HG02943 (cell line): ENCODE results near the gene QRFP.

ENCODE experiments used
- ATAC-seq: cut with Tn5 transposase; IDR thresholded peaks from one replicate; pipeline ENCODE4 v1.9.1; 2021; ENCODE audit warnings: mild to moderate bottlenecking, low read depth, moderate library complexity; ENCODE audit not compliant: unreplicated experiment

The QRFP gene

GRCh38 chr9:130878295-130878694 is 18.3 kb downstream of the QRFP start:
- ATAC-seq, result no peak

DNA sequence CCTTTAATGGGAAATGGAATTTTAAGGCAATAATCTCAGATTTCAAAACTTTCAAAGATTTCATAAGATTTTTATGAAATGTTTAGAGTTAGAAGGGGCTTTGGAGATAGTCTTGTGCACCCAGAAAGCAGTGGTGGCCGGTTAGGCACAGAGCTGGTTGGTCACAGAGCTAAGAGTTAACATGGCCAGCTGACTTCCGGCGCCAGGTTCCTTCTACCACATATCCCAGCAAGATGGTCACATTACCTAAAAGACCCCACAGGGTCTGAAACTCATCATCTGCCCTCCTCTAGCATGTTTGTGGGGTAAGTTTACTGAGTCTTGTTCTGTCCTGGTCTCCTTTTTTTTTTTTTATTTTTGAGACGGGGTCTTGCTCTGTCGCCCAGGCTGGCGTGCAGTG is 19.3 kb downstream of the QRFP start:
- no peak for ATAC-seq

- no peak for ATAC-seq
These were observed 21.8 kb downstream of the QRFP start for GRCh38 chr9:130874783-130875182.

- ATAC-seq, result no peak
These were observed 22.6 kb downstream of the QRFP start for GRCh38 chr9:130873966-130874365.

DNA sequence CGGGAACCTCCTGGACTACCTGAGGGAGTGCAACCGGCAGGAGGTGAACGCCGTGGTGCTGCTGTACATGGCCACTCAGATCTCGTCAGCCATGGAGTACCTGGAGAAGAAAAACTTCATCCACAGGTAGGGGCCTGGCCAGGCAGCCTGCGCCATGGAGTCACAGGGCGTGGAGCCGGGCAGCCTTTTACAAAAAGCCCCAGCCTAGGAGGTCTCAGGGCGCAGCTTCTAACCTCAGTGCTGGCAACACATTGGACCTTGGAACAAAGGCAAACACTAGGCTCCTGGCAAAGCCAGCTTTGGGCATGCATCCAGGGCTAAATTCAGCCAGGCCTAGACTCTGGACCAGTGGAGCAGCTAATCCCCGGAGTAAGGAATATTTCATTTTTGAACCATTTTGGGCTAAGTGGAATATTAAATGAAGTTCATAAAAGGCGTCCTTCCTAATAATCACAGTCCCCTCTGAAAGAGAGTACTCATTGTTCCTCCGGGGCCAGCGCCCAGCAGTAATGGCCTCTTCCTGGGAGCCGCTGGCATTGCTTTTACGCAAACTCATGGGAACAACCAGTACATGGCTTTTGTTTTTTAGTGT is 23.6 kb downstream of the QRFP start:
- ATAC-seq, result no peak

- ATAC-seq, result no peak
These were observed 24.1 kb downstream of the QRFP start for GRCh38 chr9:130872508-130872907.

- no peak for ATAC-seq
These were observed 24.5 kb downstream of the QRFP start for GRCh38 chr9:130872093-130872492.

- no peak for ATAC-seq
These were observed 25.1 kb downstream of the QRFP start for GRCh38 chr9:130871395-130872062.

GRCh38 chr9:130870491-130871381 is 25.9 kb downstream of the QRFP start:
- ATAC-seq, result no peak

GRCh38 chr9:130869250-130869649 is 27.4 kb downstream of the QRFP start:
- ATAC-seq, result no peak

DNA sequence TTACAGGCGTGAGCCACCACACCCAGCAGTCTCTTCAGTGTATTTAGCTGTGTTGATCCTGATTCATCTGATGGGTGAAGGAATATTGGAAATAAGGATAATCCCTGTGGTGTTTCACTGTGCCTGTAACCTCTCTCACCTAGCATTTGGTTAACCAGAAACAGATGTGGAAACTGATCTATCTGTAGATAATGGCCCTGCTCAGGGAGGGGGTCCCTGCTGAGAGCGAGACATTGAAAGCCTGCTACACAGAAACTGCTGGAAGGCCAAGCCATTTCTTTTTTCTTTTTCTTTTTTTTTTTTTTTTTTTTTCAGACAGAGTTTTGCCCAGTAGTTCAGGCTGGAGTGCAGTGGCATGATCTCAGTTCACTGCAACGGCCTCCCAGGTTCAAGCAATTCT is 28.4 kb downstream of the QRFP start:
- ATAC-seq, result no peak

GRCh38 chr9:130867556-130867955 is 29.1 kb downstream of the QRFP start:
- ATAC-seq, result no peak

GRCh38 chr9:130866474-130866965 is 30.1 kb downstream of the QRFP start:
- ATAC-seq, result no peak

DNA sequence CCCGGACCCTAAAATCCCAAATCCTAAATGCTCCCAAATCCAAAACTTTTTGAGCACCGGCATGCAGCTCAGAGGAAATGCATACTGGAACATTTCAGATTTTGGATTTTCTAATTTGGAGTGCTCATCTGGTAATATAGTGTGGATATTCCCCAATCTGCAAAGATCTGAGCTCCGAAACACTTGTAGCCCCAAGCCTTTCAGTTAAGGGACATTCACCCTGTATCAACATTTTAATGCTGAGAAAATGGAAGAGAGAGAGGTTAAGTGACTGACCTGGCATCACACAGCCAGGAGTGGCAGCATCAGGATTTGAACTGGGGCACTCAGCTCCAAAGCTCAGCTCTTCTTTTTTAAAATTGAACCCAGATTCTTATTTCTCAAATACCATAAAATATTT is 30.7 kb downstream of the QRFP start:
- no peak for ATAC-seq

- ATAC-seq, result no peak
These were observed 32.1 kb downstream of the QRFP start for GRCh38 chr9:130864541-130864940.

- ATAC-seq, result no peak
These were observed 33.9 kb downstream of the QRFP start for GRCh38 chr9:130862747-130863146.

DNA sequence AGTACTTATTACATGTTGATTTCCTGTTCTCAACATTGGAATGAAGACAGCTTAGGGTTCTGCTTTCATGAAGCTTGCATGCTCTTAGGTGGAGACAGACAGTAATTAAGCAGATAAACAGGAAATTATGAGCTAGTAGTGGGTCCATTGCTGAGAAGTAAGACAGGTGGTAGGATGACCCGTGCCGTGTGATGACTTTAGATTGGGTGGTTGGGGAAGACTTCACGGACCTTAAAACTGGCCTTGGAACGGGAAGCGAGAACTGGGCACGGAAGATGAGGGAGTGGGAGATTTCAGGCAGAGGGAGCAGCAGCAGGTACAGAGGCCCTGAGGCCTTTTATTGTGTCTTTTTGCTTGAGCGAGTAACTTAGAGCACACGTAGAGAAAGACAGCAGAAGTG is 34.4 kb downstream of the QRFP start:
- no peak for ATAC-seq

DNA sequence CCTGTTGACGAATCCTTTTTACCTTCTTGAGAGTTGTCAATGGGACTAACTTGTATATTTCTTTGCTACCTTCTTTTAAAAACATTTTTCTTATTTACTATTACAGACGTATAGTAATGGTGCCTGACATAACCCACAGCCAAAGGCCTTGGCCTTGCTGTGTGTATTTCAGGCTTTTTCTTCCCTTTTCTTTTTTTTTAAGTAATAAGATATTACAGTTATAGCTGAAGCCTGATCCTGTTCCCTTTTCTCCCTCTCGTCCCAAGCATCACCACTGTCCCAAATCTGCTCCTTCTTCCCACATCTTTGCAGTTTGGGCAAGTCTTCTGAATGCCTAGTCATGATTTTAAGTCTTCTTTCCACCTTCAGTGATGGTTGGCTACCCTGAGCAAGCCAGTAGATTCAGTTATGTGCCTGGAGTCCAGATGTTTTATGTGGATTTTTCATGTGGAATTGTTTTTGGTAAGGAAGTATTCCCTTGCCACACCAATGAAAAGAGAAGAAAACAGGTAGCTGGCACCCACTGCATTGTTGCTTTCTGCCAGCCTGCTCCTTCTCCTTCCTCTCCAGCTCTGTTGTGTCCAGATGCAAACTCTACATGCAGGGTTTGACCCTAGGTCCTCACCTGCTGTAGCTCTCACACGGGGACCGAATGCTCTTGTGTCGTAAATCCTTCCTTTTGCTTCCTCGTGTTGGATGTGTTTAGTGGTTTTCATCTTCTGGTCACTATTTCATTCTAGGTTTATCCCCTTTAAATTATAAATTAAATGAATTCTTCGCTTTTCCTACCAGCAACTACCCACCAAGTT is 35.0 kb downstream of the QRFP start:
- no peak for ATAC-seq

DNA sequence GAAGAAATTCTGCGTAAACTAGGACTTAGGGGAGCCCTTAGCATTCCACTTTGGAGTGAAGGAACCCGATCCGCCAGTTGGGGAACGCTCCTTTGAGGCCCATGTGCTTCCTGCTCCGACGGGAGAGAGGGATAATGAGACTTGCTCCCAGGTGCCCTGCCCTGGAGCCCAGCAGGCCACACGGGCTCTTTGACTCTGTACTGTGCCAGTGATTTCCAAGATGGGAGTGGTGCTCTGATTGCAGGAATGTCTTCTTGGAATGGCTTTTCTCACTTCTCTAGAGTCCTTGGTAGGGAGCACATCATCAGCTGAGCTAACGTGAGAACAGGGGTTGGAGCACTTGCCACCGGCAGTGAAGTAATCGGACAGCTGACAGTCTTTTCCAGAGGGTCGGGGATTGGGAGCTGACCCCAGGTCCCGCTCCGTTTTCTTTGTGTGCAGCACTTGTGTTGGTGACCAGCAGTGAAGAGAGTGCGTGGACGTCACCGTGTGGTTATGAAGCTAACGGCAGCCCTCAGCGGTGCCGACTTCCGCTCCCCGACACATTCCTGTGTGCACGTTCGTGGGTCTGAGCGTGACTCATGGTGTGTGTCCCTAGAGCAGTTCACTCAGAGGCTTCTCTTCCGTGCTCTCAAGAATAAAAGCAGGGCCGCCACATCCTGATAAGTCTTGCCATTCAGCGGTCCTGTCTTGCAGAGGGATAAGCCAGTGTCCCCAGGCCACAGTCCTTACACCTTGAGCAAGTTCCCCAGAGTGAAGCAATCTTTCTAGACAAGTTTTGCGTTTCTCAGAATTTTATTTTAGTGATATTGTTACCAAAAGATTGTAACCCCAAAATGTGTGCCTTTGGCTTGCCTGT is 35.9 kb downstream of the QRFP start:
- no peak for ATAC-seq
